Suppressor macrophage treated with lipopolysaccharide for 1 hour (primary cell): ENCODE data around the gene INPPL1.

Source experiments
- DNase-seq, 3 donors: peaks; one replicate each; pipeline ENCODE4 v3.0.0-alpha.2; 2020 to 2022

INPPL1 gene

GRCh38 chr11:72232260-72233055 lies 7.9 kb downstream of the INPPL1 start:
- DNase-seq, result no peak

- no peak for DNase-seq
Measured at GRCh38 chr11:72233056-72233772, 8.6 kb downstream of the INPPL1 start.

GRCh38 chr11:72233773-72234513 lies 9.4 kb downstream of the INPPL1 start:
- DNase-seq, result no peak

GRCh38 chr11:72234514-72234830 lies 9.9 kb downstream of the INPPL1 start:
- DNase-seq, result no peak

GRCh38 chr11:72234920-72235319 lies 10.4 kb downstream of the INPPL1 start:
- DNase-seq, result peak in 1 of 3 donors; percentile 17

- no peak for DNase-seq
Measured at GRCh38 chr11:72235351-72236057, 10.9 kb downstream of the INPPL1 start.

- DNase-seq, result no peak
Measured at GRCh38 chr11:72236083-72236697, 11.6 kb downstream of the INPPL1 start.

GRCh38 chr11:72236774-72237111 lies 12.2 kb downstream of the INPPL1 start:
- no peak for DNase-seq

GRCh38 chr11:72237112-72237931 lies 12.8 kb downstream of the INPPL1 start:
- DNase-seq, result no peak

GRCh38 chr11:72238040-72238450 lies 13.5 kb downstream of the INPPL1 start:
- peak; percentile 71 to 80 (median 76) for DNase-seq

GRCh38 chr11:72238492-72239312 lies 14.1 kb downstream of the INPPL1 start:
- no peak for DNase-seq

- peak; percentile 40 to 67 (median 40) for DNase-seq
Measured at GRCh38 chr11:72239313-72239848, 14.8 kb downstream of the INPPL1 start.

- peak; percentile 51 to 74 (median 55) for DNase-seq
Measured at GRCh38 chr11:72239849-72240460, 15.4 kb downstream of the INPPL1 start.

- peak in 1 of 3 donors; percentile 27 for DNase-seq
Measured at GRCh38 chr11:72240461-72241290, 16.1 kb downstream of the INPPL1 start.

- no peak for DNase-seq
Measured at GRCh38 chr11:72241291-72241781, 16.8 kb downstream of the INPPL1 start.

GRCh38 chr11:72242141-72242540 lies 17.6 kb downstream of the INPPL1 start:
- no peak for DNase-seq

- DNase-seq, result no peak
Measured at GRCh38 chr11:72243173-72244059, 18.8 kb downstream of the INPPL1 start.

GRCh38 chr11:72244060-72244360 lies 19.4 kb downstream of the INPPL1 start, which contains the start of gene PHOX2A:
Gene PHOX2A, minus strand, starts transcription at chr11:72244176. Its CDS starts 172 bp downstream, at chr11:72244004.
- peak in 1 of 3 donors; percentile 30 for DNase-seq
